ENCODE results near the gene MINDY4. TPM values are rescaled to one million over a fixed set of nuclear protein-coding genes. Genes with fewer than 3 reads are reported as not detected.

Gene MINDY4
- total RNA-seq, 1 experiment from 2014 or later: 1.8 TPM

- TF ChIP-seq, protein P1, sequence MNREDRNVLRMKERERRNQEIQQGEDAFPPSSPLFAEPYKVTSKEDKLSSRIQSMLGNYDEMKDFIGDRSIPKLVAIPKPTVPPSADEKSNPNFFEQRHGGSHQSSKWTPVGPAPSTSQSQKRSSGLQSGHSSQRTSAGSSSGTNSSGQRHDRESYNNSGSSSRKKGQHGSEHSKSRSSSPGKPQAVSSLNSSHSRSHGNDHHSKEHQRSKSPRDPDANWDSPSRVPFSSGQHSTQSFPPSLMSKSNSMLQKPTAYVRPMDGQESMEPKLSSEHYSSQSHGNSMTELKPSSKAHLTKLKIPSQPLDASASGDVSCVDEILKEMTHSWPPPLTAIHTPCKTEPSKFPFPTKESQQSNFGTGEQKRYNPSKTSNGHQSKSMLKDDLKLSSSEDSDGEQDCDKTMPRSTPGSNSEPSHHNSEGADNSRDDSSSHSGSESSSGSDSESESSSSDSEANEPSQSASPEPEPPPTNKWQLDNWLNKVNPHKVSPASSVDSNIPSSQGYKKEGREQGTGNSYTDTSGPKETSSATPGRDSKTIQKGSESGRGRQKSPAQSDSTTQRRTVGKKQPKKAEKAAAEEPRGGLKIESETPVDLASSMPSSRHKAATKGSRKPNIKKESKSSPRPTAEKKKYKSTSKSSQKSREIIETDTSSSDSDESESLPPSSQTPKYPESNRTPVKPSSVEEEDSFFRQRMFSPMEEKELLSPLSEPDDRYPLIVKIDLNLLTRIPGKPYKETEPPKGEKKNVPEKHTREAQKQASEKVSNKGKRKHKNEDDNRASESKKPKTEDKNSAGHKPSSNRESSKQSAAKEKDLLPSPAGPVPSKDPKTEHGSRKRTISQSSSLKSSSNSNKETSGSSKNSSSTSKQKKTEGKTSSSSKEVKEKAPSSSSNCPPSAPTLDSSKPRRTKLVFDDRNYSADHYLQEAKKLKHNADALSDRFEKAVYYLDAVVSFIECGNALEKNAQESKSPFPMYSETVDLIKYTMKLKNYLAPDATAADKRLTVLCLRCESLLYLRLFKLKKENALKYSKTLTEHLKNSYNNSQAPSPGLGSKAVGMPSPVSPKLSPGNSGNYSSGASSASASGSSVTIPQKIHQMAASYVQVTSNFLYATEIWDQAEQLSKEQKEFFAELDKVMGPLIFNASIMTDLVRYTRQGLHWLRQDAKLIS (CRISPR knock-in tag; IDR thresholded peaks at IDR 0.05; ENCODE audit: borderline replicate concordance): no peak
- no peak for TF ChIP-seq GRHL2 (CRISPR knock-in tag; IDR thresholded peaks at IDR 0.05; ENCODE audit: insufficient replicate concordance, severe bottlenecking)
- no peak for TF ChIP-seq TP53 (CRISPR knock-in tag; IDR thresholded peaks at IDR 0.05)
- no peak for TF ChIP-seq GTF2I (CRISPR knock-in tag; conservative IDR thresholded peaks at IDR 0.05)
- no peak for TF ChIP-seq IRF1 (CRISPR knock-in tag; IDR thresholded peaks at IDR 0.05)
- TF ChIP-seq ZNF416 (CRISPR knock-in tag; IDR thresholded peaks at IDR 0.05): no peak
- TF ChIP-seq, protein P2, sequence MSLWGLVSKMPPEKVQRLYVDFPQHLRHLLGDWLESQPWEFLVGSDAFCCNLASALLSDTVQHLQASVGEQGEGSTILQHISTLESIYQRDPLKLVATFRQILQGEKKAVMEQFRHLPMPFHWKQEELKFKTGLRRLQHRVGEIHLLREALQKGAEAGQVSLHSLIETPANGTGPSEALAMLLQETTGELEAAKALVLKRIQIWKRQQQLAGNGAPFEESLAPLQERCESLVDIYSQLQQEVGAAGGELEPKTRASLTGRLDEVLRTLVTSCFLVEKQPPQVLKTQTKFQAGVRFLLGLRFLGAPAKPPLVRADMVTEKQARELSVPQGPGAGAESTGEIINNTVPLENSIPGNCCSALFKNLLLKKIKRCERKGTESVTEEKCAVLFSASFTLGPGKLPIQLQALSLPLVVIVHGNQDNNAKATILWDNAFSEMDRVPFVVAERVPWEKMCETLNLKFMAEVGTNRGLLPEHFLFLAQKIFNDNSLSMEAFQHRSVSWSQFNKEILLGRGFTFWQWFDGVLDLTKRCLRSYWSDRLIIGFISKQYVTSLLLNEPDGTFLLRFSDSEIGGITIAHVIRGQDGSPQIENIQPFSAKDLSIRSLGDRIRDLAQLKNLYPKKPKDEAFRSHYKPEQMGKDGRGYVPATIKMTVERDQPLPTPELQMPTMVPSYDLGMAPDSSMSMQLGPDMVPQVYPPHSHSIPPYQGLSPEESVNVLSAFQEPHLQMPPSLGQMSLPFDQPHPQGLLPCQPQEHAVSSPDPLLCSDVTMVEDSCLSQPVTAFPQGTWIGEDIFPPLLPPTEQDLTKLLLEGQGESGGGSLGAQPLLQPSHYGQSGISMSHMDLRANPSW (CRISPR knock-in tag; conservative IDR thresholded peaks at IDR 0.05; ENCODE audit: low read depth): no peak
- TF ChIP-seq, protein P3, sequence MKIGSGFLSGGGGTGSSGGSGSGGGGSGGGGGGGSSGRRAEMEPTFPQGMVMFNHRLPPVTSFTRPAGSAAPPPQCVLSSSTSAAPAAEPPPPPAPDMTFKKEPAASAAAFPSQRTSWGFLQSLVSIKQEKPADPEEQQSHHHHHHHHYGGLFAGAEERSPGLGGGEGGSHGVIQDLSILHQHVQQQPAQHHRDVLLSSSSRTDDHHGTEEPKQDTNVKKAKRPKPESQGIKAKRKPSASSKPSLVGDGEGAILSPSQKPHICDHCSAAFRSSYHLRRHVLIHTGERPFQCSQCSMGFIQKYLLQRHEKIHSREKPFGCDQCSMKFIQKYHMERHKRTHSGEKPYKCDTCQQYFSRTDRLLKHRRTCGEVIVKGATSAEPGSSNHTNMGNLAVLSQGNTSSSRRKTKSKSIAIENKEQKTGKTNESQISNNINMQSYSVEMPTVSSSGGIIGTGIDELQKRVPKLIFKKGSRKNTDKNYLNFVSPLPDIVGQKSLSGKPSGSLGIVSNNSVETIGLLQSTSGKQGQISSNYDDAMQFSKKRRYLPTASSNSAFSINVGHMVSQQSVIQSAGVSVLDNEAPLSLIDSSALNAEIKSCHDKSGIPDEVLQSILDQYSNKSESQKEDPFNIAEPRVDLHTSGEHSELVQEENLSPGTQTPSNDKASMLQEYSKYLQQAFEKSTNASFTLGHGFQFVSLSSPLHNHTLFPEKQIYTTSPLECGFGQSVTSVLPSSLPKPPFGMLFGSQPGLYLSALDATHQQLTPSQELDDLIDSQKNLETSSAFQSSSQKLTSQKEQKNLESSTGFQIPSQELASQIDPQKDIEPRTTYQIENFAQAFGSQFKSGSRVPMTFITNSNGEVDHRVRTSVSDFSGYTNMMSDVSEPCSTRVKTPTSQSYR (CRISPR knock-in tag; IDR thresholded peaks at IDR 0.05): no peak
Measured at GRCh38 chr7:30776971-30777370, 5.8 kb downstream of the MINDY4 start (continued).

DNA sequence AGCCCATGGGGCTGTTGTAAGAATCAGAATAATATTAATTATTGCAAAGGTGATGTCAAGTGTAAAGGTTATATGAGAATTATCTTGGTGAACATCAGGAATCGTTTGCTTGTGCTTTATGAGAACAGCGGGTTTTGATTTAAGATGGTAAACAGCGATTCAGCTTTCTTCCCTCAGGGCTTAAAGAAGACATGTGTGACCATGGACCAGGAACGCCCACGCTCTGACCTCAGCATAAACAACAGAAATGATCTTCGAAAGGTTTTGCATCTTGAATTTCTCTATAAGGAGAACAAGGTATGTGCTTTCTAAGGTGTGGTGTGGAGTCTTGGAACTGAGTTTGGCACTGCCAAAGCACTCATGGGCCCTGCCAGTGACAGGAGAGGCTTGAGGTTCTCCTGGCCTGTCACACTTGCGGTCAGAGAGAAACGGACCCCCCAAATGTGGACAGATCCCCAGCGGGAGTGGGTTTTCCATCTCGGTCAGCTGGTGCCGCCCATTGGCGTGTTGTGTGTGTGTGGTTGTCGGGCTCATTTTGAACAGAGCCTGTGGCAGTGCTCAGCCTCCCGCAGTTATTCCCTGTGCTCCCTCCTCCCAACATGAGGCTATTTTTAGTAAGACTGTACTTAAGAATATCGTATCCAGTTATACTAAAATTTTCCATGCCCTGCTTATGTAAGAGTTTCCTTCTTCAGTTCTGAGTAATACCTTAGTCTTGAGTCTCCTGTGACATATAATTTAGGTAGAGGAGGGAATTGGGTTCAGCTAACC is 7.2 kb downstream of the MINDY4 start:
- TF ChIP-seq NR2C2 (CRISPR knock-in tag; IDR thresholded peaks at IDR 0.05): no peak
- no peak for TF ChIP-seq ZNF263 (CRISPR knock-in tag; IDR thresholded peaks at IDR 0.05; ENCODE audit: low read depth)
- TF ChIP-seq SP1 (CRISPR knock-in tag; conservative IDR thresholded peaks at IDR 0.05): no peak
- TF ChIP-seq ELF4 (CRISPR knock-in tag; IDR thresholded peaks at IDR 0.05; ENCODE audit: low read depth): no peak
- no peak for TF ChIP-seq GRHL2 (CRISPR knock-in tag; IDR thresholded peaks at IDR 0.05; ENCODE audit: insufficient replicate concordance, severe bottlenecking)
- no peak overlapping the region for H3K27ac Mint-ChIP-seq
- no peaks in the 10 kb centered on the region for H3K27me3 Mint-ChIP-seq (ENCODE audit: low read depth)
- no peak overlapping the region for H3K4me3 Mint-ChIP-seq
- ChIA-PET POLR2A (no interaction called here), CTCF (no interaction called here)
- H3K4me1 Mint-ChIP-seq: no peaks in the 10 kb centered on the region
- ATAC-seq (no peak), DNase-seq (ENCODE audit: low spot score) (no peak)
- no peaks in the 10 kb centered on the region for H3K9me3 Mint-ChIP-seq
- peaks cover 6% of the 10 kb centered on the region; the same call in 1 of the 2 replicates for H3K36me3 Mint-ChIP-seq

DNA sequence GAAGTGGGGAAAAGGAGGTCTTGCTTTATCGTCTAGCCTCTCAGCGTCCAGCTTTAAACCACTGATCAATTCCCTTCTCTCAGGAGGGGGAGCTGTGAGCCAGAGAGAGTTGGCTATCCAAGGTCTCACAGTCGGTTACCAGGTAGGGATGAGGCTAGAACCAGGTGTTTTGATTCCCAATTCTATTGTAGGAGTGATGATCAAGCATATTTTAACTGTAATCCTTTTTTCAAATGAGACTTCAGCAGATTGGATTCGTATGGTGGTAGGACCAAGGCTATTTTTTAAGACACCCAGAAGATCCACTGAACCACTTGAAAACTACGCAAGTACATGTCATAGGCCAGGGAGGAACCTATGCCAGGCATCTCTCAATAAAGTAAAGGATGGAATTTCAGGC is 8.4 kb downstream of the MINDY4 start:
- Mint-ChIP-seq H3K4me3 (no peak overlapping the region), H3K36me3 (peaks cover 6% of the 10 kb centered on the region), H3K27me3 (ENCODE audit: low read depth) (no peaks in the 10 kb centered on the region), H3K27ac (no peak overlapping the region), H3K9me3 (no peaks in the 10 kb centered on the region), H3K4me1 (no peaks in the 10 kb centered on the region)
- ChIA-PET POLR2A (no interaction called here), CTCF (interaction anchor here (1.0 kb wide), 1 partner anchor 11 kb away, joined by 6 read pairs; no protein-coding TSS in a partner anchor)
- TF ChIP-seq NFYB (CRISPR knock-in tag; conservative IDR thresholded peaks at IDR 0.05; ENCODE audit: low read depth) (no peak), NR2C2 (CRISPR knock-in tag; IDR thresholded peaks at IDR 0.05) (no peak)
- TF ChIP-seq, protein P4, sequence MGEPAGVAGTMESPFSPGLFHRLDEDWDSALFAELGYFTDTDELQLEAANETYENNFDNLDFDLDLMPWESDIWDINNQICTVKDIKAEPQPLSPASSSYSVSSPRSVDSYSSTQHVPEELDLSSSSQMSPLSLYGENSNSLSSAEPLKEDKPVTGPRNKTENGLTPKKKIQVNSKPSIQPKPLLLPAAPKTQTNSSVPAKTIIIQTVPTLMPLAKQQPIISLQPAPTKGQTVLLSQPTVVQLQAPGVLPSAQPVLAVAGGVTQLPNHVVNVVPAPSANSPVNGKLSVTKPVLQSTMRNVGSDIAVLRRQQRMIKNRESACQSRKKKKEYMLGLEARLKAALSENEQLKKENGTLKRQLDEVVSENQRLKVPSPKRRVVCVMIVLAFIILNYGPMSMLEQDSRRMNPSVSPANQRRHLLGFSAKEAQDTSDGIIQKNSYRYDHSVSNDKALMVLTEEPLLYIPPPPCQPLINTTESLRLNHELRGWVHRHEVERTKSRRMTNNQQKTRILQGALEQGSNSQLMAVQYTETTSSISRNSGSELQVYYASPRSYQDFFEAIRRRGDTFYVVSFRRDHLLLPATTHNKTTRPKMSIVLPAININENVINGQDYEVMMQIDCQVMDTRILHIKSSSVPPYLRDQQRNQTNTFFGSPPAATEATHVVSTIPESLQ (CRISPR knock-in tag; IDR thresholded peaks at IDR 0.05): no peak
- no peak for ATAC-seq
- DNase-seq (ENCODE audit: low spot score): no peak

Data from WTC11 (cell line).